ENCODE measurements around the gene MRPS15.

Gene MRPS15

DNA sequence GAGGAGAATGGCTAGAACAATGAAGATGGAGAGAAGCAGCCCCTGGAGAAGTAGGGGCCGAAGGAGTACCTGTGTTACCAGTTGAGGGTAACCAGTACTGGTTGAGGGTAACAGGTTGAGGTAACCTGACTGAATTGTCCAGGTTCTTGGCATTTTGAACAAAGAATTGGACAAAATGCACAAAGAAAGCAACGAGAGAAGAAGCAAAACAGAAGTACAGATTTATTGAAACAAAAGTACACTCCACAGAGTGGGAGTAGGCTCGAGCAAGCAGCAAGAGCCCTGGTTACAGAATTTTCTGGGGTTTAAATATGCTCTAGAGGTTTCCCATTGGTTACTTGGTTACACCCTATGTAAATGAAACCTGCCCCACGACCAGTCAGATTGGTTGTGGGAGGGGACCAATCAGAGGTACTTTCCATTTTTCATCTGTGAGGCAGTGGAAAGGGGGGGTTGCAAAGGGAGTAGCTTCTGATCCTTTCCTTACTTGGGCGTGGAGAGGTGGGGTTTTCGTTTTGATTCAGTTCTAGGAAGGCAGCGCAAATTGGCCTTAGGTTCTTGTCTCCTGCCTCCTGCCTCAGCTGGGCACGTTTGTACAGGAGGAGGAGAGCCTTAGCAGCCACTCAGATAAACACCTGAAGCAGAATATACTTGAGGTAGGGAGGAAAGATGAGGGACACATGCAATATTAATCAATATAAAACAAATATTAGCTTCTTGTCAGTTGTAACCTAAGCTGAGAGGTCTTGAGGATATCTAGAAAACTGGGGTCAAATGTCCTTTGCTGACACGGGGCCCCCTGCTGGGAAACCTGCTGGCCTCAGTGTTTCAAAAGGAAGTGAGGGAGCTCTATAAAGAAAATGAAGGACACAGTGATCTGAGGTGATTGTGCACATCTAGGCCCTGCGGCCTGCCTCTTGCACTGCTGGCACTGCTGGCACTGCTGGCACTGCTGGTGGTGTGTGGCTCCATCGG lies 52.2 kb downstream of the MRPS15 start:
- no peak overlapping the region for H3K9ac ChIP-seq (ENCODE audit: low read length)
- H3K4me1 ChIP-seq (ENCODE audit: low read length): no peaks in the 10 kb centered on the region; the same call in 1 of the 2 replicates
- TF ChIP-seq EZH2phosphoT487 (IDR thresholded peaks at IDR 0.05; ENCODE audit: low read depth): no peak
- TF ChIP-seq, protein P1, sequence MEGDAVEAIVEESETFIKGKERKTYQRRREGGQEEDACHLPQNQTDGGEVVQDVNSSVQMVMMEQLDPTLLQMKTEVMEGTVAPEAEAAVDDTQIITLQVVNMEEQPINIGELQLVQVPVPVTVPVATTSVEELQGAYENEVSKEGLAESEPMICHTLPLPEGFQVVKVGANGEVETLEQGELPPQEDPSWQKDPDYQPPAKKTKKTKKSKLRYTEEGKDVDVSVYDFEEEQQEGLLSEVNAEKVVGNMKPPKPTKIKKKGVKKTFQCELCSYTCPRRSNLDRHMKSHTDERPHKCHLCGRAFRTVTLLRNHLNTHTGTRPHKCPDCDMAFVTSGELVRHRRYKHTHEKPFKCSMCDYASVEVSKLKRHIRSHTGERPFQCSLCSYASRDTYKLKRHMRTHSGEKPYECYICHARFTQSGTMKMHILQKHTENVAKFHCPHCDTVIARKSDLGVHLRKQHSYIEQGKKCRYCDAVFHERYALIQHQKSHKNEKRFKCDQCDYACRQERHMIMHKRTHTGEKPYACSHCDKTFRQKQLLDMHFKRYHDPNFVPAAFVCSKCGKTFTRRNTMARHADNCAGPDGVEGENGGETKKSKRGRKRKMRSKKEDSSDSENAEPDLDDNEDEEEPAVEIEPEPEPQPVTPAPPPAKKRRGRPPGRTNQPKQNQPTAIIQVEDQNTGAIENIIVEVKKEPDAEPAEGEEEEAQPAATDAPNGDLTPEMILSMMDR (IDR thresholded peaks at IDR 0.05; ENCODE audit: low read depth, low read length): no peak
- no peaks in the 10 kb centered on the region for H3K36me3 ChIP-seq (replicated peaks; ENCODE audit: low read depth, low read length)
- H3K27me3 ChIP-seq (ENCODE audit: low read depth, low read length): no peaks in the 10 kb centered on the region
- H3K4me3 ChIP-seq (ENCODE audit: low read length): no peak overlapping the region
- no peaks in the 10 kb centered on the region for H3K9me3 ChIP-seq (ENCODE audit: insufficient read depth, low read length)
- no peak overlapping the region for H3K4me2 ChIP-seq (ENCODE audit: low read length)
- no peak overlapping the region for H2AFZ ChIP-seq (ENCODE audit: low read depth, low read length)
- no peak overlapping the region for H3K27ac ChIP-seq (ENCODE audit: low read length)
- H4K20me1 ChIP-seq (ENCODE audit: insufficient read depth, low read length): no peaks in the 10 kb centered on the region
- no peaks in the 10 kb centered on the region for H3K79me2 ChIP-seq (ENCODE audit: low read length)

DNA sequence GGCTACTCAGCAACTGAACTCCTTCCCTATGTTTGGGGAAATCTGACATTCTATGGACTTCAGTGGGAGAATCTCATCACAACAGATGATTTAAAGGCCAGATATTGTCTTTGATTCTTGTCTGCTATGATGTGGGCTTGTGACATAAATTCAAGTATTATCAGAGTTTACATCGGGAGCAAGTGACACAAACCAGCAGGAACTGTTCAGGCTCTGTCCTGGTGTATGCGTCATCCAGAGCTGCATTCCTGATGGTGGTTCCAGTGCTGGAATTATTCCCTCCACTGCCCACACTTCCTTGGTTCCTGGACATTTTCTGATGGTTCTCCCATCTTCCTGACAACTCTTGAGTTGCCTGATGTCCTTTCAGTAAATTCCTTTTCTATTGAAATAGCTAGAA lies 55.7 kb downstream of the MRPS15 start:
- H3K4me1 ChIP-seq (ENCODE audit: low read length): no peaks in the 10 kb centered on the region; the same call in 1 of the 2 replicates
- H3K36me3 ChIP-seq (replicated peaks; ENCODE audit: low read depth, low read length): no peaks in the 10 kb centered on the region
- no peaks in the 10 kb centered on the region for H3K79me2 ChIP-seq (ENCODE audit: low read length)
- H3K4me3 ChIP-seq (ENCODE audit: low read length): no peak overlapping the region
- no peak overlapping the region for H3K9ac ChIP-seq (ENCODE audit: low read length)
- H3K9me3 ChIP-seq (ENCODE audit: insufficient read depth, low read length): no peaks in the 10 kb centered on the region
- no peaks in the 10 kb centered on the region for H3K27me3 ChIP-seq (ENCODE audit: low read depth, low read length)
- TF ChIP-seq EZH2phosphoT487 (IDR thresholded peaks at IDR 0.05; ENCODE audit: low read depth): no peak
- TF ChIP-seq, protein P1 (IDR thresholded peaks at IDR 0.05; ENCODE audit: low read depth, low read length): no peak
- H4K20me1 ChIP-seq (ENCODE audit: insufficient read depth, low read length): no peaks in the 10 kb centered on the region
- H3K4me2 ChIP-seq (ENCODE audit: low read length): no peak overlapping the region
- H3K27ac ChIP-seq (ENCODE audit: low read length): no peak overlapping the region
- no peak overlapping the region for H2AFZ ChIP-seq (ENCODE audit: low read depth, low read length)

DNA sequence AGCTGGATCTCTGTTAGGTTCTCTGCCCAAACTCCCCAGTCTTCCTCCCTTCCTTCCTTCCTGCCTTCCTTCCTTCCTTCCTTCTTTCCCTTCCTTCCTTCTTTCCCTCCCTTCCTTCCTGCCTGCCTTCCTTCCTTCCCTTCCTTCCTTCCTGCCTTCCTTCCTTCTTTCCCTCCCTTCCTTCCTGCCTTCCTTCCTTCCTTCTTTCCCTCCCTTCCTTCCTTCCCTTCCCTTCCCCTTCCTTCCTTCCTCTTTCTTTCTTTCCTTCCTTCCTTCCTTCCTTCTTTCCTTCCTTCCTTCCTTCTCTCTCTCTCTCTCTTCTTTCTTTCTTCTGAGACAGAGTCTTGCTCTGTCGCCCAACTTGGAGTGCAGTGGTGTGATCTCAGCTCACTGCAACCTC lies 57.7 kb downstream of the MRPS15 start:
- no peak for TF ChIP-seq EZH2phosphoT487 (IDR thresholded peaks at IDR 0.05; ENCODE audit: low read depth)
- TF ChIP-seq, protein P1 (IDR thresholded peaks at IDR 0.05; ENCODE audit: low read depth, low read length): no peak
- no peak overlapping the region for H3K9ac ChIP-seq (ENCODE audit: low read length)
- no peaks in the 10 kb centered on the region for H4K20me1 ChIP-seq (ENCODE audit: insufficient read depth, low read length)
- no peak overlapping the region for H2AFZ ChIP-seq (ENCODE audit: low read depth, low read length)
- H3K79me2 ChIP-seq (ENCODE audit: low read length): no peaks in the 10 kb centered on the region
- no peak overlapping the region for H3K4me3 ChIP-seq (ENCODE audit: low read length)
- no peak overlapping the region for H3K27ac ChIP-seq (ENCODE audit: low read length)
- no peaks in the 10 kb centered on the region for H3K9me3 ChIP-seq (ENCODE audit: insufficient read depth, low read length)
- H3K4me2 ChIP-seq (ENCODE audit: low read length): no peak overlapping the region
- H3K36me3 ChIP-seq (replicated peaks; ENCODE audit: low read depth, low read length): no peaks in the 10 kb centered on the region
- H3K27me3 ChIP-seq (ENCODE audit: low read depth, low read length): no peaks in the 10 kb centered on the region
- no peaks in the 10 kb centered on the region for H3K4me1 ChIP-seq (ENCODE audit: low read length)
